HCT116 (cell line): Measurements from ENCODE around the gene SART1. TPM values are rescaled to one million over a fixed set of nuclear protein-coding genes. Genes with fewer than 3 reads are reported as not detected.

Experiments
- total RNA-seq: library from RNA; stranded (reverse); gene quantifications from one replicate; pipeline ENCODE4 v1.2.1, GENCODE V29; 2021; ENCODE audit not compliant: unreplicated experiment

SART1 gene
- total RNA-seq, 1 experiment from 2014 or later, result 47.9 TPM

Other genes with a start within 250 kb of the SART1 start
- 78.7 TPM for gene KAT5, start 249.5 kb upstream of the SART1 start, total RNA-seq
- 28.5 TPM for gene RNASEH2C, start 240.9 kb upstream of the SART1 start, total RNA-seq
- 19.5 TPM for gene AP5B1, start 180.8 kb upstream of the SART1 start, total RNA-seq
- gene OVOL1, start 174.7 kb upstream of the SART1 start, total RNA-seq, result 14.7 TPM
- not detected for gene SNX32, start 127.8 kb upstream of the SART1 start, total RNA-seq
- gene CFL1, start 103.6 kb upstream of the SART1 start, total RNA-seq, result 1,270 TPM
- gene MUS81, start 101.3 kb upstream of the SART1 start, total RNA-seq, result 47.2 TPM
- 8.4 TPM for gene EFEMP2, start 88.9 kb upstream of the SART1 start, total RNA-seq
- gene CTSW, start 81.9 kb upstream of the SART1 start, total RNA-seq, result not detected
- 96.0 TPM for gene FIBP, start 73.3 kb upstream of the SART1 start, total RNA-seq
- 84.3 TPM for gene CCDC85B, start 71.1 kb upstream of the SART1 start, total RNA-seq
- 125 TPM for gene FOSL1, start 61.3 kb upstream of the SART1 start, total RNA-seq
- 49.8 TPM for gene C11orf68, start 42.7 kb upstream of the SART1 start, total RNA-seq
- 158 TPM for gene DRAP1, start 42.3 kb upstream of the SART1 start, total RNA-seq
- gene TSGA10IP, start 16.3 kb upstream of the SART1 start, total RNA-seq, result not detected
- 45.5 TPM for gene EIF1AD, start 40.4 kb downstream of the SART1 start, total RNA-seq
- gene BANF1, start 40.8 kb downstream of the SART1 start, total RNA-seq, result 356 TPM
- 68.1 TPM for gene CST6, start 50.3 kb downstream of the SART1 start, total RNA-seq
- gene CATSPER1, start 64.7 kb downstream of the SART1 start, total RNA-seq, result 2.4 TPM
- gene GAL3ST3, start 87.4 kb downstream of the SART1 start, total RNA-seq, result not detected
- gene SF3B2, start 90.6 kb downstream of the SART1 start, total RNA-seq, result 300 TPM
- gene PACS1, start 108.5 kb downstream of the SART1 start, total RNA-seq, result 41.1 TPM